ENCODE results near the gene PIGV. TPM values are rescaled to one million over a fixed set of nuclear protein-coding genes. Genes with fewer than 3 reads are reported as not detected.
"Not testable (repeated sequence)": the region's sequence is repeated elsewhere in the genome, so short reads cannot be mapped to it uniquely, and the experiment has no call there.

The PIGV gene
- total RNA-seq, 1 donor from 2014 or later: 4.5 TPM

GRCh38 chr1:26789612-26789865, 1.8 kb downstream of the PIGV start:
- DNase-seq: no peak
- intact Hi-C loops (cut with micrococcal nuclease): loop anchor here (2.0 kb wide), 2 partner anchors 97 to 187 kb away; no protein-coding TSS in a partner anchor
- ATAC-seq: no peak

GRCh38 chr1:26789931-26790330, 2.2 kb downstream of the PIGV start:
- ATAC-seq (no peak), DNase-seq (no peak)
- intact Hi-C loops (cut with micrococcal nuclease): loop anchor here (2.0 to 10.0 kb wide), 3 partner anchors 97 to 187 kb away; no protein-coding TSS in a partner anchor

DNA sequence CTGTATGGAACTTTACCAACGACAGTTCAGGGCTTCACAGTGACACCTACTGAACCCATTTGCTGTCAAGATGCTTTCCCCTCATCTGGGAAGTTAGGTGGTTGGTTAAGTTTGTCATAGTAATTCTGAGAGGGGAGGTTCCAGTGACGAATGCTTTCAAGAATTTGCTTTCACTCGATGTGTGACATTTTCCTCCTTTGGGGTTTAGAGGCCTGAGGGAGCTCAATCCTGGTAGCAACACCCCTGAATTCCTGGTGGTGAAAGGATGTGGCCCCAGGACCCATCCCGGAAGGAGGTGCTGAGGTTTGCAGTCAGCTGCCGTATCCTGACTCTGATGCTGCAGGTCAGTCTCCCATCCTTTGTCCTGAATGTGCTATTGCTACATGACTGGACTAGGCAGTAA, 2.8 kb downstream of the PIGV start:
- ATAC-seq: no peak
- DNase-seq: no peak
- intact Hi-C loops (cut with micrococcal nuclease): loop anchor here (10.0 kb wide), 1 partner anchor 116 kb away; no protein-coding TSS in a partner anchor

DNA sequence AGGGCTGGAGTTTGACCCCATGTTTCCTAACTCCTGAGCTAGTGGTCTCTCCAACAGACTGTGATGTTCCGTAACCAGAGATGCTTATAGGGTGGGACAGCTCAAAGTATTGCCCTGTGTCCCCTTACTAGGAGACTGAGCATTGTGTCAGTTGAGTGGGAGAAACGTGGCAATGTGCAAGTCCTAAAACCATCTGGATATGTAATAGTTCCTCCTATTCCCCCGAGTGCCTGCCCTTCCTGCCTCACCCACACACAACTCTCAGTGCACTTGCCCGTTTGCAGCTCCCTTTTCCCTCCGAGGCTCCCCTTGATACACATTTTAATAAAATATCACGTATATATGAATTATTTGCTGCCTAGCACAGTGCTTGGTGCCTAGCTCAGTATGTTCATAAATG, 3.4 kb downstream of the PIGV start:
- ATAC-seq (no peak), DNase-seq (no peak)
- intact Hi-C loops (cut with micrococcal nuclease): loop anchor here (10.0 kb wide), 1 partner anchor 116 kb away; no protein-coding TSS in a partner anchor

- intact Hi-C loops (cut with micrococcal nuclease): loop anchor here (10.0 kb wide), 1 partner anchor 117 kb away; no protein-coding TSS in a partner anchor
- no peak for DNase-seq
- ATAC-seq: no peak
These were observed 3.9 kb downstream of the PIGV start for GRCh38 chr1:26791626-26792025.

- intact Hi-C loops (cut with micrococcal nuclease): loop anchor here (10.0 kb wide), 1 partner anchor 118 kb away; no protein-coding TSS in a partner anchor
- ATAC-seq (no peak), DNase-seq (no peak)
These were observed 5.2 kb downstream of the PIGV start for GRCh38 chr1:26792924-26793323.

DNA sequence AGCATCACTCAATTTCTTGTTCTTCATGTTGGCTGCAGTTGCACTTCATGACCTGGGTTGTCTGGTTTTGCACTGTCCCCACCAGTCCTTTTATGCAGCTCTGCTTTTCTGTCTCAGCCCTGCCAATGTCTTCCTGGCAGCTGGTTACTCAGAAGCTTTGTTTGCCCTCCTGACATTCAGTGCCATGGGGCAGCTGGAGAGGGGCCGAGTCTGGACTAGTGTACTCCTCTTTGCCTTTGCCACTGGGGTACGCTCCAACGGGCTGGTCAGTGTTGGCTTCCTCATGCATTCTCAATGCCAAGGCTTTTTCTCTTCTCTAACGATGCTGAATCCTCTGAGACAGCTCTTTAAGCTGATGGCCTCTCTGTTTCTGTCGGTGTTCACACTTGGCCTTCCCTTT, 6.6 kb downstream of the PIGV start:
- no peak for DNase-seq
- intact Hi-C loops (cut with micrococcal nuclease): loop anchor here (10.0 kb wide), 1 partner anchor 120 kb away; no protein-coding TSS in a partner anchor

GRCh38 chr1:26797627-26798026, 9.9 kb downstream of the PIGV start:
- intact Hi-C loops (cut with micrococcal nuclease): loop anchor here (10.0 kb wide), 1 partner anchor 123 kb away; no protein-coding TSS in a partner anchor
- peak; percentile 21 for ATAC-seq
- no peak for DNase-seq

More for the DNA sequence above, 6.6 kb downstream of the PIGV start:
- no peak for ATAC-seq

DNA sequence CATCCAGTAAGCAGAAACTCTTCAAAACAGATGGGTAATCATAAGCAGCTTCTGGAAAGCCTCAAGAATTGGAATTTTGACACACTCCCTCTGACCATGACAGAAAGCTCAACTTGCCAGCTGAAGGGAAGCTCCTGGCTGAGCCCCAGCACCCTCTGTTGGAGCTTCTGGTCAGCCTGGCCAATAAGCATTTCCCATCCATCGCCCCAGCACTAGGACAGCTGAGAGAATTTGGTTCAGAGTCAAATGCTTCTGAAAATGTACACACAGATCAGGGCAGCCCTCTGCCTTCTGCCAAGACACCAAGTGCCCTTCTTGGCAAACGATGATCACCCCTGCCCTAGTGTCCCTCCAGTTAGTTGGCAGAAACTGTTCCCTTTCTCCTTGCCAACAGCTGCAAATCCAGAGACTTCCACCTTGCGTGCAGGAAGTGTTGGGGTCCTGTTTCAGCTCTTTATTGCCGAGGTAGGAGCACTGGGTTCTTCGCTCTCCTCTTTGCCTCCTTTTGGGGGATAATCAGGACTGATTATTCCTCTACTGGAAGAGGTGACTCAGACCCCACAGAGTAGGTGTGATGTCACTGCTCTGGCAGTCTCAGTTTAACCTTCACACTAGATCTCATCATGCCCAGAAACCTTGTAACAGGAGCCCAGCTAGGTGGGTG, 11.9 kb downstream of the PIGV start:
- peak; percentile 91 for ATAC-seq
- DNase-seq: peak; percentile 84
- intact Hi-C loops (cut with micrococcal nuclease): loop anchor here (10.0 kb wide), 1 partner anchor 125 kb away; no protein-coding TSS in a partner anchor

GRCh38 chr1:26803932-26804331, 16.2 kb downstream of the PIGV start:
- DNase-seq; intact Hi-C loops (cut with micrococcal nuclease); ATAC-seq: not testable (repeated sequence)

DNA sequence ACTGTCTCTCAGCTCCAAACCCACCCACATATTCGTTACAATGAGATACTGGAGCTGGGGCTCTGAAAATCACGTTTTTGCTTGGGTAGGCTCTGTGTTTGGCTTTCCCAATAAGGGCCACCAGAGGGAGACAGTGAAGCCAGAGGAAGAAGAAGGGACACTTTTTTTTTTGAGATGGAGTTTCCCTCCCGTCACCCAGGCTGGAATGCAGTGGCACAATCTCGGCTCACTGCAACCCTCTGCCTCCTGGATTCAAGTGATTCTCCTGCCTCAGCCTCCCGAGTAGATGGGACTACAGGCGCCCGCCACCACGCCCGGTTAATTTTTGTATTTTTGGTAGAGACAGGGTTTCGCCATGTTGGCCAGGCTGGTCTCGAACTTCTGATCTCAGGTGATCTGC, 22.4 kb downstream of the PIGV start:
- peak; percentile 53 for DNase-seq
- peak; percentile 68 for ATAC-seq
- intact Hi-C loops (cut with micrococcal nuclease): not testable (repeated sequence)

GRCh38 chr1:26811057-26811456, 23.3 kb downstream of the PIGV start:
- intact Hi-C loops (cut with micrococcal nuclease): no loop called here
- DNase-seq (no peak), ATAC-seq (no peak)

DNA sequence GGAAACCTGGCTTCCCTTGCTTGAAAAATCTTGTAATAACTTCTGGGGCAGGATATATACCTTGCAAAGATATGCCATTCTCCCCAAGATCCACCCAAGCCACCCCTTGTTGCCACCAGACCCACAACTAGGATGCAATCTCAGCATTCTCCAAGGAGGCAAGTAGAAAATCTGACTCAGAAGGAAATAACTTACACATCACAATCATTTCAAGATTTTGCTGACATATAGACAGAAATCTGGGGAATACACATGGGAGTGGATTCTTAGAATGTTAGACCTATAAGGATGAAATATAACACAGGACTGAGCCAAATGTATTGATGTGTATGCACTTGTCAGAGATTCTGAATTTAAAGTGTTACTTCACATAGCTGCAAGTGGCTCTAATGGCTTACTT, 24.0 kb downstream of the PIGV start:
- intact Hi-C loops (cut with micrococcal nuclease): no loop called here
- DNase-seq (no peak), ATAC-seq (no peak)

DNA sequence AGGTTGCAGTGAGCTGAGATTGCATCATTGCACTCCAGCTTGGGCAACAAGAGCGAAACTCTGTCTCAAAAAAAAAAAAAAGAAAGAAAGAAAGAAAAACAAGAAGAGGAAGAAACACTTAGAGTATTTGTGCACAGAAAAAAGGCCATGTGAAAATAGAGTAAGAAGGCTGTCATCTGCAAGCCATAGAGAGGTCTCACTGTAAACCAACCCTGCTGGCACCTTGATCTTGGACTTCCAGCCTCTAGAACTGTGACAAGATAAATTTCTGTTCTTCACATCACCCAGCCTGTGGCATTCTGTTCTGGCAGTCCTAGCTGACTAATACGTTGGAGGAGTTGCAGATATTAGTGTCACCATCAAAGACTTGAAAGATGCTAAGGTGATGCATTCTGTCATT, 26.6 kb downstream of the PIGV start:
- DNase-seq (no peak), ATAC-seq (no peak)
- intact Hi-C loops (cut with micrococcal nuclease): no loop called here

DNA sequence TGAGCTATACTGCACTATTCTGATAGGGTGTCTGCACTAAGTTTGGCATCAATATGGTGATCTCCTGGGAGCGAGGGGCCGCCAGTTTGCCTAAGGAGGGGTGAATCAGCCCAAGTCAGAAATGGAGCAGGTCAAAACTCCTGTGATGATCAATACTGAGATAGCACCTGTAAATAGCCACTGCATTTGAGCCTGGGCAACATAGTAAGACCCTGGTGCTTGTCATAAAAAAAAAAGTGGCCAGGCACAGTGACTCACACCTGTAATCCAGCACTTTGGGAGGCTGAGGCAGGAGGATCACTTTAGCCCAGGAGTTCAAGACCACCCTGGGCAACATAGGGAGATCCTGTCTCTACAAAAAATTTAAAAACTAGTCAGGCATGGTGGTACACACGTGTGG, 27.1 kb downstream of the PIGV start:
- DNase-seq: no peak
- no peak for ATAC-seq
- intact Hi-C loops (cut with micrococcal nuclease): no loop called here

DNA sequence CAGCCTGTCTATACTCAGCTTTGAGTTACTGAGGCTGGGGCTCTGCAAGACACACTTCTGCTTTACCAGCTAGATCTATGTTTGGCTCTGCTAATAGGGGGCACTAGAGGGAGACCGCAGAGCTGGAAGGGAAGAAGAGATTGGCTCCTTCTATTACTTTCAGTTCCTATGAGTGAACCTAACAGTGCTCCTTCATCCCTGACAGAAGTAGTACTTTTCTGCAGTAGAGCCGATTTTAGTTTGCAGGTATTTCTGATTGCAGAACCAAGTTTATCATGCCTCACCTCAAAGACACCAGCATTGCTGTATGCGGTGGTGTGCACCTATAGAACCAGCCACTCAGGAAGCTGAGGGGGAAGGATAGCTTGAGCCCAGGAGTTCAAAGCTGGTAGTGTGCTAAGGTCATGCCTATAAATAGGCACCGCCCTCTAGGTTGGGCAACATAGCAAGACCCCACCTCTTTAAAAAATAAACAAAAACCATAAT, 33.1 kb downstream of the PIGV start:
- ATAC-seq: peak; percentile 50

GRCh38 chr1:26822737-26823395, 35.1 kb downstream of the PIGV start:
- ATAC-seq (no peak), DNase-seq (no peak)
- intact Hi-C loops (cut with micrococcal nuclease): no loop called here

More for the DNA sequence above, 33.1 kb downstream of the PIGV start:
- no peak for DNase-seq
- intact Hi-C loops (cut with micrococcal nuclease): no loop called here

DNA sequence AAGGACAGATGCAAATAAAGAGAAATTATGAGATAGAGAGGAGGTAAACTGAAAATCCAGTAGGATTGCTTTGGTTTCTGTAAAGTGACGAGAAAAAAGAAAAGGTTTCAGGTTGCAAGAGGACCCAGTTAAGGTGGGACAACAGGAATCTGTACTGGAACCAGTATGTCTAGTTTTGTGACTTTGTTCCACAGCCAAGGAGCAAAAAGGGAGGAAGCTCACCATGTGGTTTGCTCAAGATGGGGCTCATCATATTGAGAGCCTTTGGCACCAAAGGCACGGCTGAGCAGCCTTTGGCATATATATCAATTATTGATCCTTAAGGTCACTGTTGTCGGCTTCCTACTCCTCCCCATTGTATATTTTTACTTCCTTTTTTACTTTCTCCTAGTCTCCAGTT, 37.0 kb downstream of the PIGV start:
- no peak for ATAC-seq
- no peak for DNase-seq
- intact Hi-C loops (cut with micrococcal nuclease): no loop called here

GRCh38 chr1:26826261-26827105, 38.7 kb downstream of the PIGV start, which contains the start of gene ZDHHC18:
Gene ZDHHC18 (plus strand): TSS chr1:26826688. CDS start chr1:26826805, 117 bp downstream.
- peak; percentile 89 for DNase-seq

More at GRCh38 chr1:26826261-26827105, 38.7 kb downstream of the PIGV start, which contains the start of gene ZDHHC18:
- peak; percentile 81 for ATAC-seq
- intact Hi-C loops (cut with micrococcal nuclease): no loop called here

Data from left ventricle myocardium superior (tissue), 1 donor.